ENCODE measurements around the gene MAGEF1. TPM values are rescaled to one million over a fixed set of nuclear protein-coding genes. Genes with fewer than 3 reads are reported as not detected.

The MAGEF1 gene
- total RNA-seq, 4 donors from 2014 or later: 10.3 to 16.5 (median 12.3) TPM

- TF ChIP-seq CTCF (IDR thresholded peaks at IDR 0.05; ENCODE audit: low read depth): no peak
These were observed 36.6 kb upstream of the MAGEF1 start for GRCh38 chr3:184748219-184749135.

GRCh38 chr3:184746131-184747120 lies 34.6 kb upstream of the MAGEF1 start:
- TF ChIP-seq CTCF (IDR thresholded peaks at IDR 0.05; ENCODE audit: low read depth): no peak

GRCh38 chr3:184745526-184745925 lies 33.7 kb upstream of the MAGEF1 start:
- no peak for TF ChIP-seq CTCF (IDR thresholded peaks at IDR 0.05; ENCODE audit: low read depth)

- no peak for TF ChIP-seq CTCF (IDR thresholded peaks at IDR 0.05; ENCODE audit: low read depth)
These were observed 31.4 kb upstream of the MAGEF1 start for GRCh38 chr3:184743248-184743647.

GRCh38 chr3:184742676-184743135 lies 30.8 kb upstream of the MAGEF1 start:
- no peak for TF ChIP-seq CTCF (IDR thresholded peaks at IDR 0.05; ENCODE audit: low read depth)

- TF ChIP-seq CTCF (IDR thresholded peaks at IDR 0.05; ENCODE audit: low read depth): no peak
These were observed 30.2 kb upstream of the MAGEF1 start for GRCh38 chr3:184741798-184742675.
